HG03159 (cell line): ENCODE data around the gene CPLANE1.
A peak's percentile ranks its signal among the peaks of the same experiment; 100 is the strongest.
"Not testable (repeated sequence)": the region's sequence is repeated elsewhere in the genome, so short reads cannot be mapped to it uniquely, and the experiment has no call there.

Experiments
- ATAC-seq: cut with Tn5 transposase; IDR thresholded peaks from one replicate; pipeline ENCODE4 v1.9.1; 2021; ENCODE audit warnings: mild to moderate bottlenecking, moderate library complexity; ENCODE audit not compliant: unreplicated experiment

Gene CPLANE1

DNA sequence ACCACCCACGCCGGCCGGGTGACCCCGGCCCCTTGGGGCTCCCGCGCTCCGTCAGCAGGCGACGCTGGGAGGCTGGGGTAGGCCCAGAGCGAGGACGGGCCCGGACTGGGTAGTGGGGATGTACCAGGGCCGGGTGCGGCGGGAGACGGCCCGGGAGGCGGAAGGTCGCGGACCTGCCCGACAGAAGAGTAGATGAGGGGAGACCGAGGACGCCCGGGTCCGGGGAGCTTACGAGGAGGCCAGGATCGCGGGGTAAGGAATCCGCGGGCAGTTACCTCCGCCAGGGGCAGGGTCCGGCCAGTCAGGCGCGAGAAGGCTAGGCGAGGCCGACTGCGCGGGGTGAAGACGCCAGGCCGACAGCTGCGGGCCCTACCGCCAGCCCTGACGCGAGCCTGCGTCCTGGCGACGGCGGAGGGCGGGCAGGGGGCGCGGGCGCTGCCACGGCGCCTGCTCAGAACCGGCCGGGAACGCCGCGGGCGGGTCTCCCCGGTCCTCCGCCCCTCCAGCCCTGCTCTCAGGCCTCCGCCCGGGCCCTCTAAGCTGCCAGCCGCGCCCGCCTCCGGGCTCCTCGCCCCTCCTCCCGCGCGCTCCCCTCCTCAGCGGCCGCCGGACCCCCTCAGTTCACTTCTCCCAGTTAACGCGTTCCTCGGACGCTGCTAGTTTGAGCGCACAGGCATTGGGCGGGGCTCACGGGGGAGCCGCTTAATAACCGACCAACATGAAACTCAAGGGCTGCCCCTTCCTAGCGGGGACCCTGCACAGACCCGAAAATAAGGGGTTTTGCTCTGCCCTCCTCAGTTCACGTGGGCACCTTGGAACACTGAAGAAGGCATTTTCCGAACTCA is at the start of gene CPLANE1:
Gene CPLANE1 (minus strand): TSS at position 407 of the 845 bp plus-strand sequence. CDS start 1,678 bp downstream, outside the sequence.
- ATAC-seq = peak; percentile 76

DNA sequence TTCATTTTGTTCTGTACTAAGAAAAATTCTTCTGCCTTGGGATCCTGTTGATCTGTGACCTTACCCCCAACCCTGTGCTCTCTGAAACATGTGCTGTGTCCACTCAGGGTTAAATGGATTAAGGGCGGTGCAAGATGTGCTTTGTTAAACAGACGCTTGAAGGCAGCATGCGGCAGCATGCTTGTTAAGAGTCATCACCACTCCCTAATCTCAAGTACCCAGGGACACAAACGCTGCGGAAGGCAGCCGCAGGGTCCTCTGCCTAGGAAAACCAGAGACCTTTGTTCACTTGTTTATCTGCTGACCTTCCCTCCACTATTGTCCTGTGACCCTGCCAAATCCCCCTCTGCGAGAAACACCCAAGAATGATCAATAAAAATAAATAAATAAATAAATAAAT is 47.1 kb upstream of the CPLANE1 start:
- ATAC-seq = not testable (repeated sequence)

DNA sequence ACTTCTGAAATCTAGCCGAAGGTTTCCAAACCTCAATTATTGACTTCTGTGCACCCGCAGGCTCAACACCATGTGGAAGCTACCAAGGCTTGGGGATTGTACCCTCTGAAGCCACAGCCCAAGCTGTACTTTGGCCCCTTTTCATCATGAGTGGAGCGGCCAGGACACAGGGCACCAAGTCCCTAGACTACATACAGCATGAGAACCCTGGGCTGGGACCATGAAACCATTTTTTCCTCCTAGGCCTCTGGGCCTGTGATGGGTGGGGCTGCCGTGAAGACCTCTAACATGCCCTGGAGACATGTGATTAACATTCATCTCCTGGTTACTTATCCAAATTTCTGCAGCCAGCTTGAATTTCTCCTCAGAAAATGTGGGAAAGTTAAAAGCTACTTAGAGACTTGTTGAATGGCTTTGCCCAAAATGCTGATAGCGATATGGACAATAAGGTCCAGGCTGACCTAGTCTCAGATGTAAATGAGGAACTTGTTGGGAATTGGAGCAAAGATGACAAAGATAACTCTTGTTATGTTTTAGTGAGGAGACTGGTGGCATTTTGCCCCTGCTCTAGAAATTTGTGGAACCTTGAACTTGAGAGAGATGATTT is 34.1 kb upstream of the CPLANE1 start:
- ATAC-seq = no peak

DNA sequence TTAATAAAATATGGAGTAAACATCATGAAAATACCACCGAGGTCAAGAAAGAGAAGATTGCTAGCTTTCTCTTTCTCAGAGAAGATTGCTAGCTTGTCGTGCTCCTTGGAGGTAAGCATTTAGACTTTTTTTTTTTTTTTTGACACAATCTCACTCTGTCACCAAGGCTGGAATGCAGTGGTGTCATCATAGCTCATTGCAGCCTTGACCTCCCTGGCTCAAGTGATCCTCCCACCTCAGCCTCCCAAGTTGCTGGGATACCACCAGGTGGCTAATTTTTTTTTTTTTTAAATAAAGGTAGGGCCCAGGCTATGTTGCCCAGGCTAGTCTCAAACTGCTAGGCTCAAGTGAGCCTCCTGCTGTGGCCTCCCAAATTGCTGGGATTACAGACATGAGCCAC is 26.3 kb upstream of the CPLANE1 start:
- ATAC-seq = no peak

DNA sequence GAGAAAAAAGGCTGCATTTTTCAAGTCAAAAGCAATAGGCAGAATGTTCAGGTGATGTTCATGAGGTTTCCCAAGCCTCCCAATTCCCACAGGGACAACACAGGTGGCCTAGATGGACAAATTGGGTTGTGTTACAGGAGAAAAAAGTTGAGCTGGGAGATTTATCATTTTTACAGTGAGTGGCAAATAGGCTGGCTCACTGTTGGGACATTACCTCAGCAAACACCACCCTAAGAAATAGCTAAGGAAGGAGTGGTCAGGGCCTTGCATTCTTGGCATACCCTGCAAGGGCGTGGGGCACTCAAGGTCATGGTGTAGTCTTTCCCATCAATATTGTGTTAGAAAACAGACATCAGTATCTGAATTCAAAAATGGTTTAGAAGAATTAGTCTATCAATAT is 23.3 kb upstream of the CPLANE1 start:
- no peak for ATAC-seq

DNA sequence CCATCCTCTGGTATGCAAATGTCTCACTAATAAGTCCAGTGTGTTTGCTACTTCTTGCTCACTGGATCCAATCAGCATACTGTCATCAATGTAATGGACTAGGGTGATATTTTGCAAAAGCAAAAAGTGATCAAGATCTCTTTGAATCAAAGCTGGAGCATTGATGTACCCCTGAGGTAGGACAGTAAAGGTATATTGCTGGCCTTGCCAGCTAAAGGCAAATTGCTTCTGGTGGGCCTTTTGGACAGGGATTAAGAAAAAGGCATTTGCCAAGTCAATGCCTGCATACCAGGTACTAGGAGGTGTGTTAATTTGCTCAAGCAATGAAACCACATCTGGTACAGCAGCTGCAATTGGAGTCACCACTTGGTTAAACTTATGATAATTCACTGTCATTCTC is 18.9 kb upstream of the CPLANE1 start:
- ATAC-seq = not testable (repeated sequence)

DNA sequence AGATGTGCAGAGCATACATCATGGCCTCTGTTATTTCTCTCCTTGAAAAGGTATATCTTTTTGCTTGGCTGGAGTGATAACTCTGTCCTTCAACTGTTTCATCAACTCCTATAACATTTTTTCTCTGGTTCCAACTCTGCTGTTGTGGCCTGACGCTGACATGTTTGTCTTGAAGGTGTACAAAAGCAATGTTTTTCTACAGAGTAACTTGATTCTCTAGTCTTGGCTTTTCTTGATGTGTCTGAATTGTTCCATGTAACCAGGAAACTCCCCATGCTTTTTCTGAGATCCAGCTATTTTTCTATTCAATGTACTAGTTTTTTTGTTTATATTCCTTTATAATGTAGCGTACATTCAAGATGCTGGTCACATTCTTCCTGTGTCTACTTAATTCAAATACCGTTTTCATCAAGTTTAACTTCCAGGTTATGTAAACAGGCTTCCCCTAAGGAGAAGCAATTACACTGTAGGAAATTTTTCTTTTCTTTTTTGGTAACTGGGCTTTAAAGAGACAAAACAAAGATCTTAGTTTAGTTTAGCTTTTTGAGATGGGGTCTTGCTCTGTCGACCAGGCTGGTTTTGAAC is 6.7 kb upstream of the CPLANE1 start:
- no peak for ATAC-seq

DNA sequence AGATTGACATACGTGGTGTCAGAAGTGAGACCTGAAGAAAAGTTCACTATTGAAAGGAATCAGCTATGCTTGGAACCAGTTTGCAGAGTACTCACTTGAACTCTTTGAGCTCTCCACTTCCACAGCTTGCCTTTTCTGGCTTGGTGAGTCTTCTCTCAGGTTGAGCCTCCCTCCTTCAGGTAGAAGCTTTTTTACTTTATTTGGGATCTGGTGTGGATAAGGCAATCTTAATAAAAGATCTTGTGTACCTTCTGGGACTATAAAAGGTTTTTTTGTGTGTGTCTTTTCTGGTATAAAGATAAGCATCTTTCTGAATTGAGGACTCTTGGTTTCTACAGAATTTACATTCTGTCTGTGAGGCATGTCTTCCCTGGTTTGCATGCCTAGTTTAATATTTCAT is 5.4 kb upstream of the CPLANE1 start:
- ATAC-seq = no peak

DNA sequence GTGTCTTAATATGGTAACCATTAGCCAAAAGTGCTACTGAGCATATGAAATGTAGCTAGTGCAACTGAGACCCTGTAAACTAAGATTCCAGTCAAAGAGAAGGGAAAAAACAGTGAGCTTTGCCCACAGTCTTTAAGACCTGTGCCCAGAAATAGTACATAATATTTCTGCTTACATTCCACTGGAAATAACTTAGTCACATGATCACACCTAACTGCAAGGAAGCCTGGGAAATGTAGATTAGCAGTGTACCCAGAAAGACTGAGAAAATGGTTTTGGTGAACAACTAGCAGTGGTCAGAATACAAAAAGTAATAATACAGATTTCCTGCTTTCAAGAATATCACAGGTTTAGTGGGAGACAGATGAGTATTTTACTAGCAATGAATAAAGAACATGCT is 2.5 kb upstream of the CPLANE1 start:
- ATAC-seq = no peak

DNA sequence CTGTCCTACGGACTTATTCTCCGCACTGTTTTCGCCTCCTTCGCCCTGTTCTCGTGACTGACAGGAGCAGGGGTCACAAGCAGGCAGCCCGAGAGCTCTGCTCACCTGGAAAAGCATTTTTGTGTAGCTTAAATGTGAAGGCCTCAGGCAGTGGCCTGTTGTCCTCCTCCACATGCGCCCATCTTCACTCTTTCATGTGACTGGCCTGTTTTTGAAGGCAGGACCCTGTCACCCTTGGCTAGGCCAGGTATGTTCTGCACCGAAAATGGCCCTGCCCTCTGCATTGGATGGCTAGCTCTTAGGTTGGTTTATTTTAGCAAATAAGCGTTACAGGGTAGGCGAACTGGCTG is 614 bp upstream of the CPLANE1 start:
- no peak for ATAC-seq

DNA sequence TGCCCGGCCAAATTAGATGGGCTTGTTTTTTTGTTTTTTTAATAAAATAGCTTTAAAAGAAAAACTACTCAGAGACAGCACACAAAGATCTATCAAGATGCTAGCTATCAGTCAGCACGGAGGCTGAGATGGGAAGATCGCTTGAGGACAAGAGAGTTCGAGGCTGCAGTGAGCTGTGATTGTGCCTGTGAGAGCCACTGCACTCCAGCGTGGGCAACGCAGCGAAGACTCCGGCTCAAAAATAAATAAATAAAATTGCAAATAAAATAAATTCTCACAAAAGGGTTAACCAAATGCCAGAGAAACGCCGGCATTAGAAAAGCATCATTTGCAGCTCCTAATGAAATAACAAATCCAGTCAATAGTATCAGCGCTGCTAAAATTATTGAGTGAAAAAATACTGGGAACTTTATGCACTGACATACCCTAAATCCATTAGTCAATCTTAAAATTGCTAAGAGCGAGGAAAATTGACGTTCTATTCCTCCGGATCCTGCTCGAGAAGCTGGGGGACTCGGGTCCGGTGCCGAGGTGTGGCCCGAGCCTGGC is 681 bp downstream of the CPLANE1 start:
- no peak for ATAC-seq

DNA sequence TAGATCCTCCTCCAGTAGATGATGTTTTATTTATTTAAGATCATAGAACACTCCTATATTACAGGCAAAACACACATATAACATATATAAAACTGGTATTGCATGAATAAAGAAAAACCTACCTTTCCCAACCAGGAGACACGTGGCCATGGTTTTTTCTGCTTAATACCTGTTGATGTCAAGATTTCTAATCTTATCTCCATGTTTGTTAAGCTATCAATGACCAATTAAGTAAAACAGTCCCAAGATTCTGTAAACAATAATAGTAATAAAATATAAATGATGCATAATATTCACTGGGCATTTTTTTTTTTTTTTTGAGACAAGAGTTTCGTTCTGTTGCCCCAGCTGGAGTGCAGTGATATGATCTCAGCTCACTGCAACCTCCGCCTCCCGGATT is 1.7 kb downstream of the CPLANE1 start:
- ATAC-seq = no peak

DNA sequence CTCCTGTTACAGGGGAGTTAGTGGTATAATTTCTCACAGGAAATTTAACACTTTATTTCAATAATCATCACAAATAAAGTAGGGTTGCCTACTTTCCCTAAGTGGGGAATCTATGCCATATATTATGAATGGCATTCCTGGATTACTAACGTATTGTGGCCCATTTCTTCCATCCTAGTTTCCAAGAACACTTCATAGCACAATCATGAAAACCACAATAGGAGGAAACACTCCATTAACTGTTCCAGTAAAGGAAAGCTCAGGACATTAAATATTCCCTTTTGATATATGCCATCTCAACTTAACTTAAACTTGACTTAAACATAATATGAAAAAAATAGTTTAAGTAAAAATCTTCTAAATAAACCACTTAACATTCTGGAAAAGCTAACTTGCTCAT is 2.1 kb downstream of the CPLANE1 start:
- no peak for ATAC-seq

DNA sequence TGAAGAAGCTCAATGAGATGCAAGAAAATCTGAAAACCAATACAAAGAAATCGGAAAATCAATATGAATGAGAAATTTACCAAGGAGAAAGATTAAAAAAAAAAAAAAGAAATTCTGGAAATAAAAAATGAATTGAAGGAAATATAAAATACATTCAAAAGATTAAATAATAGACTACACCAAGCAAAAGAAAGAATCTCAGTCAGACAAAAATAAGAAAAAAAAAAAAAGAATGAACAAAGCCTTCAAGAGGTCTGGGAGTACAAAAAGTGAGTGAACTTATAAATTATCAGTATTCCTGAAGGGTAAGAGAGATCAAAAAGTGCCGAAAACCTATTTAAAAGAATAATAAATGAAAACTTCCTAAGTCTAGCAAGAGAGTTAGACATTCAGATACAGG is 14.9 kb downstream of the CPLANE1 start:
- ATAC-seq = no peak

DNA sequence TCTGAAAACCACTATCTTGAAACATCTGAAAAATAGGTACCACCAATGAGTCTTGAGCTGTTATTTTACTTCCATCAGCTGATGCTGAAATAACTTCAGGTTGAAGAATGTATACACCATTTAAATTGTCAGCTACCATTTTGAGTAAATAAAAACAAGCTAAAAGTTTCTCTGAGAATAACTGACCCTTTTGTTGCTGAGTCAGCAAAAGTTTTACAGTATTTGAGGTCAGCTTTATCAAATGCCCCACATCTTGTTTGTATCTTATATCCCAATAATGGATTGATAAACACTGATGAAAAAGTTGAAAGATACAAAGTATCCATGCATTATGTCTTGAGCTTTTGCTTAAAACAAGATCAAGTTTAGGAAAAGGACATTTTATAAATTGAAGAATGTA is 22.8 kb downstream of the CPLANE1 start:
- ATAC-seq = no peak

DNA sequence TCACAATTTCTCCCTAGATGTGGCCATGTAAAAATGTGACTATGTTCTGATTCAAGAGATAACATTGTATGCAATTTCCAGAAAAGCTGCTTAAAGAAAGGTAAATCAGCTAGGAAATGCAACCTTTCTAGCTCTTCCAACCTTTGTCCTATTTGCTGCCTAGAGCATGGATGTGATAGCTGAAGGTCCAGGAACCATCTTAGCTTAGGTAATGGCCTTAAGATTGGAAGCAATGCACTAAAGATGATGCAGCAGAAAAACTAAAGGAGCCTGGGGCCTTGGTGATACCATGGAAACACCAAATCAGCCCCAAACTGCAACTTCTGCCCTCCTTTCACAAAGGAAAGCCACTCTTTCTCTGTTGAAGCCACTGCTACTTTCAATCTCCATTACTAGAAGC is 27.0 kb downstream of the CPLANE1 start:
- no peak for ATAC-seq

DNA sequence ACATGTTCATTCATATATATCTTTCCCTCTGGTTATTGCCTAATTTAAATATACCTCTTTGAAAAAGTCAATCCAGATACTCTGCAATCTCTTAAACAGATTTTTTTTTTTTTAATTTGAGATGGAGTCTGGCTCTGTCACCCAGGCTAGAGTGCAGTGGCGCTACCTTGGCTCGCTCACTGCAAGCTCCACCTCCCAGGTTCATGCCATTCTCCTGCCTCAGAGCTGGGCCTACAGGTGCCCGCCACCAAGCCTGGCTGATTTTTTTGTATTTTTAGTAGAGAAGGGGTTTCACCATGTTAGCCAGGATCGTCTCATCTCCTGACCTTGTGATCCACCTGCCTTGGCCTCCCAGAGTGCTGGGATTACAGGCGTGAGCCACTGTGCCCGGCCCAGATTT is 28.8 kb downstream of the CPLANE1 start:
- ATAC-seq = not testable (repeated sequence)

DNA sequence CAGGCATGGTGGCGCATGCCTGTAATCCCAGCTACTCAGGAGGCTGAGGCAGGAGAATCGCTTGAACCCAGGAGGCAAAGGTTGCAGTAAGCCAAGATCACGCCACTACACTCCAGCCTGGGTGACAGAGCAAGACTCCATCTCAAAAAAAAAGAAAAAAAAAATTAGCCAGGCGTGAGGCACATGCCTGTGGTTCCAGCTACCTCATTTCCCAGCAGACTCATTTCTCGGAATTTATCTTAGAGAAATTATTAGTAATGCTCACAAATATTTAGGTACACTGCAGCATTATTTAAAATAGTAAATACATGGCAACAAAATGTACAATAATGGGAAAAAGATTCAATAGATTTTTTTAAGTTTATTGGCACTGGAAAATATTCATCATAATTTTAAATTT is 29.8 kb downstream of the CPLANE1 start:
- not testable (repeated sequence) for ATAC-seq

DNA sequence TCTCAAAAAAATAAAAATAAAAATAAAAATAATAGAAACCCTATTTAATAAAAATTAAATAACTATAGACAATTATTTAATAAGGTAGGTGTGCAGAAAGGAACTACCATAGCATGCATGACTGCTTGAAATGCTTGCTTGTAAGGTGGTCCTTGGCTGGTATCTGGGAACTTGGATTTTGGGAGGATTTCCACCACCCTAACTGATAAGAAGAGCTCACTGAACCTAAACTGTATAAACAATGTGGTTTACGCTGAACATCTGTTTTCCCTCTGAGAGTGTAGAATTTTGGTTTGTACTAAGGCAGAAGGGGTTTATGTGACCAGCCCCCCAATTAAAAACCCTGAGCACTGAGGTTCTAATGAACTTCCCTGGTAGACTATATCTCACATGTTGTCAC is 31.2 kb downstream of the CPLANE1 start:
- no peak for ATAC-seq

DNA sequence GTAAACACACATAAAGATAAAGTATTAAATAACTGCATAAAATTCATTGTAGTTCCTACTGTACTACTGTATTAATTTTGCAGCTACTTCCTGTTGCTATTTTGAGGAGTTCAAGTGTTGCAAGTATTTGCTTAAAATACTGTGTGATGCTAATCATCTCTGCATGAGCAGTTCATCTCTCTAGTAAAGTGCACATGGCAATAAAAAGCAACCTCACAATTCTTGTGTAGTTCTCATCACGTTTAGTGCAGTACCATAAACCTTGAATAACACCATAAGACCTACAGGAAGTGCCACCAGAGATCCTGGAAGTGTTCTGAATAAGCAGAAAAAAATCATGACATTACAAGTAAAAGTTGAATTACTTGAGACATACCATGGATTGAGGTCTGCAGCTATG is 34.6 kb downstream of the CPLANE1 start:
- no peak for ATAC-seq

DNA sequence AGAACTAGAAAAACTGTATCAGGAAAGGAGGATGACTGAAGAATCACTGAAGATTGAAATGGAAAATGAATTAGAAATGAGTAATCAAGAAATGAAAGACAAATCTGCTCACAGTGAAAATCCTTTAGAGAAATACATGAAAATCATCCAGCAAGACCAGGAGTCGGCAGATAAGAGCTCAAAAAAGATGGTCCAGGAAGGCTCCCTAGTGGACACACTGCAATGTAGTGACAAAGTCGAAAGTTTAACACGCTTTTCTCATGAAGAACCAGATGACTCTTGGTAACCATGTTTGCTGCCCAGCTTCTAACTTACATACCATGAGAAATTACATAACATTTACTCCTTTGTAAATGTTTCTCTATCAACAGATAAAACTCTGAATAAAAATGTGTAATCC is 37.1 kb downstream of the CPLANE1 start:
- ATAC-seq = no peak

DNA sequence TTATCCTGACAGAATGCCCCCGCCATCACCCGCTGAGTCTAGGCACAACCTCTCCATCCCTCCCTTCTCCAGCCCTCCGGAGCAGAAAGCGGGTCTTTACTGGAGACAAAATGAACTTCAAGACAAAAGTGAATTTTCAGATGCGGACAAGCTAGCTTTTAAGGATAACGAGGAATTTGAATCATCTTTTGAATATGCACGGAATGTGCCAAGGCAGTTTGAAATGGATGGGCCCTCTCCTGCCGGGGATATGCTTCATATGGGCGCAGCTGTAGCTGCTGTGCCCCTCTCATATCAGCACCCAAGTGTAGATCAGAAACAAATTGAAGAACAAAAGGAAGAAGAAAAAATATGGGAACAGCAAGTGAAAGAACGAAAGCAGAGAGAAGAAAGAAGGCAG is 37.5 kb downstream of the CPLANE1 start:
- ATAC-seq = no peak
